Amniotic epithelial cell (primary cell): ENCODE data around the gene CTBP2.
A peak's percentile ranks its signal among the peaks of the same experiment; 100 is the strongest.
"Not testable (repeated sequence)": the region's sequence is repeated elsewhere in the genome, so short reads cannot be mapped to it uniquely, and the experiment has no call there.

Source experiments
- DNase-seq: peaks from one replicate; pipeline ENCODE4 v3.0.0-alpha.2; 2010; ENCODE audit warnings: low read depth

The CTBP2 gene

GRCh38 chr10:125087191-125087896 is 73.0 kb downstream of the CTBP2 start:
- peak; percentile 22 for DNase-seq

- no peak for DNase-seq
Measured at GRCh38 chr10:125086691-125087090, 73.7 kb downstream of the CTBP2 start.

GRCh38 chr10:125085258-125086054 is 74.9 kb downstream of the CTBP2 start:
- peak; percentile 22 for DNase-seq

- peak; percentile 31 for DNase-seq
Measured at GRCh38 chr10:125084614-125085257, 75.6 kb downstream of the CTBP2 start.

- DNase-seq = peak; percentile 87
Measured at GRCh38 chr10:125084191-125084613, 76.2 kb downstream of the CTBP2 start.

- DNase-seq = peak; percentile 68
Measured at GRCh38 chr10:125083576-125083920, 76.8 kb downstream of the CTBP2 start.

GRCh38 chr10:125082881-125083575 is 77.3 kb downstream of the CTBP2 start:
- DNase-seq = no peak

GRCh38 chr10:125082471-125082870 is 77.9 kb downstream of the CTBP2 start:
- DNase-seq = not testable (repeated sequence)

- DNase-seq = no peak
Measured at GRCh38 chr10:125081931-125082330, 78.4 kb downstream of the CTBP2 start.

- DNase-seq = no peak
Measured at GRCh38 chr10:125080984-125081383, 79.4 kb downstream of the CTBP2 start.

GRCh38 chr10:125080296-125080695 is 80.1 kb downstream of the CTBP2 start:
- no peak for DNase-seq

GRCh38 chr10:125079091-125079600 is 81.2 kb downstream of the CTBP2 start:
- no peak for DNase-seq

- DNase-seq = no peak
Measured at GRCh38 chr10:125076891-125077541, 83.3 kb downstream of the CTBP2 start.

GRCh38 chr10:125076121-125076825 is 84.1 kb downstream of the CTBP2 start:
- DNase-seq = no peak

- DNase-seq = no peak
Measured at GRCh38 chr10:125073996-125074395, 86.4 kb downstream of the CTBP2 start.

- no peak for DNase-seq
Measured at GRCh38 chr10:125072794-125073193, 87.6 kb downstream of the CTBP2 start.

- DNase-seq = no peak
Measured at GRCh38 chr10:125071008-125071407, 89.4 kb downstream of the CTBP2 start.

- no peak for DNase-seq
Measured at GRCh38 chr10:125068406-125068805, 92.0 kb downstream of the CTBP2 start.

GRCh38 chr10:125067764-125068163 is 92.6 kb downstream of the CTBP2 start:
- DNase-seq = no peak

GRCh38 chr10:125066764-125067450 is 93.5 kb downstream of the CTBP2 start:
- DNase-seq = no peak
